KOPT-K1 (cell line): Measurements from ENCODE around the gene DOCK11.
"Not testable (repeated sequence)": the region's sequence is repeated elsewhere in the genome, so short reads cannot be mapped to it uniquely, and the experiment has no call there.

Experiments used
- H3K27ac ChIP-seq: fragments of 200-600 bp; sonication (generic); 2 replicates; pipeline ENCODE4 v1.5.1; 2016; ENCODE audit warnings: antibody characterized with exemption, mild to moderate bottlenecking, low read depth, low read length; ENCODE audit not compliant: poor library complexity, severe bottlenecking
- H3K36me3 ChIP-seq: fragments of 200-600 bp; sonication (generic); 2 replicates; pipeline ENCODE4 v1.5.1; 2017; ENCODE audit warnings: antibody characterized with exemption, mild to moderate bottlenecking, low read length, moderate library complexity; ENCODE audit not compliant: insufficient read depth
- H3K9me3 ChIP-seq: fragments of 200-600 bp; sonication (generic); 2 replicates; pipeline ENCODE4 v1.5.1; 2017; ENCODE audit warnings: antibody characterized with exemption, low read length, mild to moderate bottlenecking; ENCODE audit not compliant: insufficient read depth, poor library complexity, severe bottlenecking

DOCK11 gene

GRCh38 chrX:118724365-118724764 is 228.8 kb downstream of the DOCK11 start:
- Histone ChIP-seq H3K36me3 (no peaks in the 10 kb centered on the region), H3K9me3 (no peaks in the 10 kb centered on the region), H3K27ac (no peak overlapping the region)

GRCh38 chrX:118724775-118725174 is 229.2 kb downstream of the DOCK11 start:
- Histone ChIP-seq H3K9me3 (no peaks in the 10 kb centered on the region), H3K27ac (no peak overlapping the region), H3K36me3 (no peaks in the 10 kb centered on the region)

GRCh38 chrX:118726396-118726795 is 230.8 kb downstream of the DOCK11 start:
- no peak overlapping the region for H3K27ac ChIP-seq
- no peaks in the 10 kb centered on the region for H3K36me3 ChIP-seq
- H3K9me3 ChIP-seq: no peaks in the 10 kb centered on the region

- Histone ChIP-seq H3K9me3 (no peaks in the 10 kb centered on the region), H3K27ac (no peak within 1 kb of the TSS), H3K36me3 (no peaks in the 10 kb centered on the region)
Observed at GRCh38 chrX:118726887-118727685, 231.5 kb downstream of the DOCK11 start, which contains the start of gene IL13RA1. Gene IL13RA1, plus strand, starts transcription at chrX:118727606. Its CDS starts 33 bp downstream, at chrX:118727639.

DNA sequence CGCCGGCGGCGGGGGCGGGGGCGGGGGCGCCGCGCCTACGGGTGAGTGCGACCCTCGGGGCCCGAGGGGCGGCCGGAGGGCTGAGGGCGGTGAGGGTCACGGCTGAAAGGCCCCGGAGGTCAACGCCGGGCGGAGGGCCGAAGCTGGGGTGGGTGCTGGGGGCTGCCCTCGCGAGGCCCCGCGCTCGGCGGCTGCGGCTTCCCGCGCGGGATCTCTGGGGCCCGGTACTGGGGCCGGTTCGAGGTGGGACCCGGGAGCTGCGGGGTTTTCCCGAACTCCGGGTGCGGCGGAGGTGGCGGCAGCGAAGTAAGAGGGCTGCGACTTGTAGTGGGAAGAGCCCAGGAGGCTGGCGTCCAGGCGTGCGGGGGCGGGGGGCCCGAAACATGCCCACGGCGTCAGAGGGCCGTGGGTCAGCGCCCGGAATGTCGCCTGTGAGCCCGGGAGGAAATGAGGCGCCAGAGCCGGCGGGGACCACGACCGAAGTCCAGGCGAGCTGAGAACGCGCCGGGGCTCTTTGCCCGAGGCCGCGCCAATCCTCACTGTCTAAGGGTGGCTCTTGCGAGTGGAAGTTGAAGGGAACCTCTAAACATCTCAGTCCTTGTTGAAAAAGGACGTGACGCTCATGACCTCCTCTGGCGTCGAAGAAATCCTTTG is 232.2 kb downstream of the DOCK11 start:
- Histone ChIP-seq H3K9me3 (no peaks in the 10 kb centered on the region), H3K36me3 (no peaks in the 10 kb centered on the region), H3K27ac (no peak overlapping the region)

DNA sequence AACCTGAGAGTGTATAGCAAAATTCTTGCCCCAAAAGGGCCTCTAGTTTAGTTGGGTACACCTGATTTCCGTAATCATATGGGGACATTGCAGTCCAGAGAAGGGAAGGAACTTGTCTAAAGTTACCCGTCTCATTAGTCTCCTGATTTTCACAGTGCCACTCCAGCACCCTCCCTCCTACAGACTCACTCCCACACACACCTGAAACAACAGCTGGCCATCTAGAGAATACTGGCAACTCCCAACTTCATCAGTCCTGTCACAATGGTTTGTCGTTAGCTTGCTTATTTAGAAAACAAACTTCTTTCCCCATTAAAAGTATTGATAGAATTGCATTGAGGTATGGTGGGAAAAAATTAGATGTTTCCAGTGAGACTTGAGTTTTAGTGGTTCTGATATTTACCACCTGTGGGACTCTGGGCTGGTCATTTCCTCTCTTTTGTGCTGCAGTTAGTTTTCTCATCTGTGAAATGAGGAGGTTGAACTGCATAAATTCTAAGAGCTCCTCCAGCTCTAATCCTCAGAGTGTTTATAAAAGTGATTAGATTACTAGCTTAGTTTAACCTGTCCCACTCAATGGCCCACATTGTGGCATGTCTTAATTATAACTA is 233.5 kb downstream of the DOCK11 start:
- H3K27ac ChIP-seq: no peak overlapping the region
- H3K36me3 ChIP-seq: no peaks in the 10 kb centered on the region
- H3K9me3 ChIP-seq: no peaks in the 10 kb centered on the region

DNA sequence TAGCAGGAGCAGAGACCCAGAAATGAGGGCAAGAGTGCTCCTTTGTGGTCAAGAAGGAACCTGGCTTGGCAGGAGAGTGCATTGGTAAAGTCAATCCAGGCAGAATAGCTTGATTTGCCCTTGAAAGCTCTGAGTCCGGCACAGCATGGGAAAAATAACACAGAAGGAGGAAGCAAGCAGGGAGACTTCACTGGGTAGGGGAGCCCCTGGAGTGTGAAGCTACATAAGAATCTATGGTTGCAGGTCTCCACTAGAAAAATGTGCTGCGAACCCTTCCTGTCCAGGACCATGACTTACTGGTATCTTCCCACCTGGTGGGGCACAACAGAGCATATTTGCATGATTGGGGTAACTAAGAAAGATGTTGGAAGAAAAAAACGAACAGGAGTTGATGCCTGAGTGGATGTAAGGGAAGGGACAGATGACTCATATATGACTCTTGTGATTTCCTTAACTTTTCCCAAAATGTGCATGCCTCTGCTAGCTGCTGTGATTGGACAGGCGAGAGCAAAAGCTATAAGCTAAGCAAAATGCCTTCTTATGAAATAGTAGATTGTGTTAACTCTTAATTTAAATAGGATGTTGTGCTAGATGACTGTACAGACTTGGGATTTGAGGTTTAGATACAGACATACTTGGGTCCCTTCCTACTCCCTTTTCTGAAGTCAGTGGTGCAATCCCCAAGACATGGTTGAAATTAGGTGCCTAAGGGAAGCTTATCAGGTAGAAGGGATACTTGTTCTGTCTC is 235.1 kb downstream of the DOCK11 start:
- Histone ChIP-seq H3K9me3 (no peaks in the 10 kb centered on the region), H3K36me3 (no peaks in the 10 kb centered on the region), H3K27ac (no peak overlapping the region)

DNA sequence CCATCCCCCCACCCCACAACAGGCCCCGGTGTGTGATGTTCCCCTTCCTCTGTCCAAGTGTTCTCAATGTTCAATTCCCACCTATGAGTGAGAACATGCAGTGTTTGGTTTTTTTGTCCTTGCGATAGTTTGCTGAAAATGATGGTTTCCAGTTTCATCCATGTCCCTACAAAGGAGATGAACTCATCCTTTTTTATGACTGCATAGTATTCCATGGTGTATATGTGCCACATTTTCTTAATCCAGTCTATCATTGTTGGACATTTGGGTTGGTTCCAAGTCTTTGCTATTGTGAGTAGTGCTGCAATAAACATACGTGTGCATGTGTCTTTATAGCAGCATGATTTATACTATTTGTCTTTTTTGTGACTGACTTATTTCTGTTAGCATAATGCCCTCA is 236.9 kb downstream of the DOCK11 start:
- not testable (repeated sequence) for H3K27ac ChIP-seq, H3K9me3 ChIP-seq, H3K36me3 ChIP-seq

GRCh38 chrX:118734909-118735308 is 239.3 kb downstream of the DOCK11 start:
- Histone ChIP-seq H3K27ac (no peak overlapping the region), H3K36me3 (no peaks in the 10 kb centered on the region), H3K9me3 (no peaks in the 10 kb centered on the region)
